Measurements from ENCODE around the gene IL11RA. TPM values are rescaled to one million over a fixed set of nuclear protein-coding genes. Genes with fewer than 3 reads are reported as not detected.

IL11RA gene
- total and polyA plus RNA-seq, 10 of the 15 experiments (the other 5 are each of a cell fraction or from before 2014, with no cell fraction given): 0.32 to 5.8 (median 2.2) TPM

DNA sequence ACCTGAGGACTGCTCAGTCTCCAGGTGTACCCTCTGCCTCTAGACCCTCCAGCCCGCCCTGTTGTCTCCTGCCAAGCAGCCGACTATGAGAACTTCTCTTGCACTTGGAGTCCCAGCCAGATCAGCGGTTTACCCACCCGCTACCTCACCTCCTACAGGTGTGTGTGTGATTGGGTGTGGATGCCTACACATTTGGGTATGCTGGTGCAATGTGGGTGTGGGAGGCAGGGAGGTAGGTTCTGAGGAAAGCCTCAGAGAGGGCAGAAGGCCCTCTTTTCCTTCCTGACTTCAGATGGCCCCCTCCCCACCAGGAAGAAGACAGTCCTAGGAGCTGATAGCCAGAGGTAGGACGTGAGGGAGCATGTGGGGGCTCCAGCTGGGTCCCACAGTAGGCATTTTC, 5.0 kb downstream of the IL11RA start:
- ChIA-PET CTCF (interaction anchor here (1.3 to 1.8 kb wide), 2 partner anchors 8 to 46 kb away, joined by 4 to 5 read pairs; no protein-coding TSS in a partner anchor), POLR2A (interaction anchor here (1.7 kb wide), 1 partner anchor 9 kb away, joined by 3 read pairs; no protein-coding TSS in a partner anchor), RAD21 (ENCODE audit: unreplicated experiment) (no interaction called here), SMC1A (ENCODE audit: uncharacterized antibody, unreplicated experiment) (no interaction called here)
- no peaks in the 10 kb centered on the region for H4K20me1 ChIP-seq (ENCODE audit: control insufficient read depth, insufficient read depth)
- ATAC-seq: no peak
- H3K27me3 ChIP-seq (replicated peaks in 1 of 2; ENCODE audit: control insufficient read depth in 2 of 2, insufficient read depth in 2 of 2, low read length in 1 of 2): no peaks in the 10 kb centered on the region
- FAIRE-seq: no peak
- H3K27ac ChIP-seq (ENCODE audit: control insufficient read depth, insufficient read depth): no peak overlapping the region
- 19% methylated on average over 5 of the region's 5 CpGs for WGBS (ENCODE audit: insufficient coverage, insufficient replicate concordance, low lambda C conversion rate, missing lambda C conversion rate)
- no peak for DNase-seq (ENCODE audit: low read depth, low spot score)
- TF ChIP-seq TCF12 (IDR thresholded peaks at IDR 0.05; ENCODE audit: low read depth, low read length): no peak
- no peak for TF ChIP-seq MTA3 (IDR thresholded peaks at IDR 0.05; ENCODE audit: borderline replicate concordance, low read length)
- TF ChIP-seq, protein P1, sequence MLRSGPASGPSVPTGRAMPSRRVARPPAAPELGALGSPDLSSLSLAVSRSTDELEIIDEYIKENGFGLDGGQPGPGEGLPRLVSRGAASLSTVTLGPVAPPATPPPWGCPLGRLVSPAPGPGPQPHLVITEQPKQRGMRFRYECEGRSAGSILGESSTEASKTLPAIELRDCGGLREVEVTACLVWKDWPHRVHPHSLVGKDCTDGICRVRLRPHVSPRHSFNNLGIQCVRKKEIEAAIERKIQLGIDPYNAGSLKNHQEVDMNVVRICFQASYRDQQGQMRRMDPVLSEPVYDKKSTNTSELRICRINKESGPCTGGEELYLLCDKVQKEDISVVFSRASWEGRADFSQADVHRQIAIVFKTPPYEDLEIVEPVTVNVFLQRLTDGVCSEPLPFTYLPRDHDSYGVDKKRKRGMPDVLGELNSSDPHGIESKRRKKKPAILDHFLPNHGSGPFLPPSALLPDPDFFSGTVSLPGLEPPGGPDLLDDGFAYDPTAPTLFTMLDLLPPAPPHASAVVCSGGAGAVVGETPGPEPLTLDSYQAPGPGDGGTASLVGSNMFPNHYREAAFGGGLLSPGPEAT (IDR thresholded peaks at IDR 0.05; ENCODE audit: low read depth): no peak
- no peak for TF ChIP-seq SRF (IDR thresholded peaks at IDR 0.05; ENCODE audit: low read depth in 2 of 2, low read length in 2 of 2)
- TF ChIP-seq BCL11A (IDR thresholded peaks at IDR 0.05; ENCODE audit: low read depth, low read length): no peak
- TF ChIP-seq BHLHE40 (IDR thresholded peaks at IDR 0.05; ENCODE audit: borderline replicate concordance in 1 of 2, low read depth in 2 of 2, low read length in 1 of 2): no peak
- TF ChIP-seq MEF2A (IDR thresholded peaks at IDR 0.05; ENCODE audit: insufficient read depth, low read depth, low read length): no peak
- TF ChIP-seq CHD2 (IDR thresholded peaks at IDR 0.05; ENCODE audit: borderline replicate concordance, low read depth, low read length): no peak
- TF ChIP-seq TBL1XR1 (IDR thresholded peaks at IDR 0.05; ENCODE audit: low read depth, low read length): no peak
- no peak for TF ChIP-seq TAF1 (IDR thresholded peaks at IDR 0.05; ENCODE audit: borderline replicate concordance, low read depth, low read length)
- TF ChIP-seq, protein P2, sequence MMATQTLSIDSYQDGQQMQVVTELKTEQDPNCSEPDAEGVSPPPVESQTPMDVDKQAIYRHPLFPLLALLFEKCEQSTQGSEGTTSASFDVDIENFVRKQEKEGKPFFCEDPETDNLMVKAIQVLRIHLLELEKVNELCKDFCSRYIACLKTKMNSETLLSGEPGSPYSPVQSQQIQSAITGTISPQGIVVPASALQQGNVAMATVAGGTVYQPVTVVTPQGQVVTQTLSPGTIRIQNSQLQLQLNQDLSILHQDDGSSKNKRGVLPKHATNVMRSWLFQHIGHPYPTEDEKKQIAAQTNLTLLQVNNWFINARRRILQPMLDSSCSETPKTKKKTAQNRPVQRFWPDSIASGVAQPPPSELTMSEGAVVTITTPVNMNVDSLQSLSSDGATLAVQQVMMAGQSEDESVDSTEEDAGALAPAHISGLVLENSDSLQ (IDR thresholded peaks at IDR 0.05): no peak
- TF ChIP-seq NFIC (IDR thresholded peaks at IDR 0.05; ENCODE audit: low read depth, low read length): no peak
- TF ChIP-seq ZBED1 (IDR thresholded peaks at IDR 0.05; ENCODE audit: borderline replicate concordance): no peak
- TF ChIP-seq KAT2A (conservative IDR thresholded peaks at IDR 0.05; ENCODE audit: control insufficient read depth, low read depth, low read length): no peak
- TF ChIP-seq PAX8 (IDR thresholded peaks at IDR 0.05): no peak
- TF ChIP-seq, protein P3, sequence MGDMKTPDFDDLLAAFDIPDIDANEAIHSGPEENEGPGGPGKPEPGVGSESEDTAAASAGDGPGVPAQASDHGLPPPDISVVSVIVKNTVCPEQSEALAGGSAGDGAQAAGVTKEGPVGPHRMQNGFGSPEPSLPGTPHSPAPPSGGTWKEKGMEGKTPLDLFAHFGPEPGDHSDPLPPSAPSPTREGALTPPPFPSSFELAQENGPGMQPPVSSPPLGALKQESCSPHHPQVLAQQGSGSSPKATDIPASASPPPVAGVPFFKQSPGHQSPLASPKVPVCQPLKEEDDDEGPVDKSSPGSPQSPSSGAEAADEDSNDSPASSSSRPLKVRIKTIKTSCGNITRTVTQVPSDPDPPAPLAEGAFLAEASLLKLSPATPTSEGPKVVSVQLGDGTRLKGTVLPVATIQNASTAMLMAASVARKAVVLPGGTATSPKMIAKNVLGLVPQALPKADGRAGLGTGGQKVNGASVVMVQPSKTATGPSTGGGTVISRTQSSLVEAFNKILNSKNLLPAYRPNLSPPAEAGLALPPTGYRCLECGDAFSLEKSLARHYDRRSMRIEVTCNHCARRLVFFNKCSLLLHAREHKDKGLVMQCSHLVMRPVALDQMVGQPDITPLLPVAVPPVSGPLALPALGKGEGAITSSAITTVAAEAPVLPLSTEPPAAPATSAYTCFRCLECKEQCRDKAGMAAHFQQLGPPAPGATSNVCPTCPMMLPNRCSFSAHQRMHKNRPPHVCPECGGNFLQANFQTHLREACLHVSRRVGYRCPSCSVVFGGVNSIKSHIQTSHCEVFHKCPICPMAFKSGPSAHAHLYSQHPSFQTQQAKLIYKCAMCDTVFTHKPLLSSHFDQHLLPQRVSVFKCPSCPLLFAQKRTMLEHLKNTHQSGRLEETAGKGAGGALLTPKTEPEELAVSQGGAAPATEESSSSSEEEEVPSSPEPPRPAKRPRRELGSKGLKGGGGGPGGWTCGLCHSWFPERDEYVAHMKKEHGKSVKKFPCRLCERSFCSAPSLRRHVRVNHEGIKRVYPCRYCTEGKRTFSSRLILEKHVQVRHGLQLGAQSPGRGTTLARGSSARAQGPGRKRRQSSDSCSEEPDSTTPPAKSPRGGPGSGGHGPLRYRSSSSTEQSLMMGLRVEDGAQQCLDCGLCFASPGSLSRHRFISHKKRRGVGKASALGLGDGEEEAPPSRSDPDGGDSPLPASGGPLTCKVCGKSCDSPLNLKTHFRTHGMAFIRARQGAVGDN (IDR thresholded peaks at IDR 0.05): no peak
- TF ChIP-seq POU2F2 (IDR thresholded peaks at IDR 0.05; ENCODE audit: borderline replicate concordance, low read depth, low read length): no peak
- H3K4me1 ChIP-seq (ENCODE audit: control insufficient read depth, insufficient read depth, low read length): peaks cover 5% of the 10 kb centered on the region
- no peaks in the 10 kb centered on the region for H3K9me3 ChIP-seq (replicated peaks; ENCODE audit: control insufficient read depth, insufficient read depth, low read length)
- H3K4me2 ChIP-seq (ENCODE audit: control insufficient read depth, insufficient read depth): no peak overlapping the region
- no peak overlapping the region for H3K9ac ChIP-seq (ENCODE audit: control insufficient read depth, insufficient read depth, low read length)
- H3K4me3 ChIP-seq: no peak overlapping the region
- in situ Hi-C loops (cut with MboI): no loop called here
- no peaks in the 10 kb centered on the region for H3K36me3 ChIP-seq (ENCODE audit: control insufficient read depth in 2 of 2, insufficient read depth in 2 of 2, low read length in 1 of 2)
- intact Hi-C loops (cut with micrococcal nuclease; ENCODE audit: unreplicated experiment): no loop called here
- H3K79me2 ChIP-seq (ENCODE audit: control insufficient read depth, insufficient read depth, low read length): no peaks in the 10 kb centered on the region
- H2AFZ ChIP-seq (ENCODE audit: control insufficient read depth, low read depth, low read length): no peak overlapping the region
- no TSS peak for BruUV-seq (replicated peaks)
